ENCODE data around the gene PARD6A.

- no peak for TF ChIP-seq CTCF (conservative IDR thresholded peaks at IDR 0.05; ENCODE audit: low read length)
- no peak for TF ChIP-seq EZH2phosphoT487 (IDR thresholded peaks at IDR 0.05; ENCODE audit: borderline replicate concordance)
Observed at GRCh38 chr16:67648088-67648763, 12.5 kb upstream of the PARD6A start.

All from Loucy (cell line).